ENCODE results near the gene RTKN. TPM values are rescaled to one million over a fixed set of nuclear protein-coding genes. Genes with fewer than 3 reads are reported as not detected.
A peak's percentile ranks its signal among the peaks of the same experiment; 100 is the strongest.

RTKN gene
- total RNA-seq, 1 donor, result 14.1 TPM

DNA sequence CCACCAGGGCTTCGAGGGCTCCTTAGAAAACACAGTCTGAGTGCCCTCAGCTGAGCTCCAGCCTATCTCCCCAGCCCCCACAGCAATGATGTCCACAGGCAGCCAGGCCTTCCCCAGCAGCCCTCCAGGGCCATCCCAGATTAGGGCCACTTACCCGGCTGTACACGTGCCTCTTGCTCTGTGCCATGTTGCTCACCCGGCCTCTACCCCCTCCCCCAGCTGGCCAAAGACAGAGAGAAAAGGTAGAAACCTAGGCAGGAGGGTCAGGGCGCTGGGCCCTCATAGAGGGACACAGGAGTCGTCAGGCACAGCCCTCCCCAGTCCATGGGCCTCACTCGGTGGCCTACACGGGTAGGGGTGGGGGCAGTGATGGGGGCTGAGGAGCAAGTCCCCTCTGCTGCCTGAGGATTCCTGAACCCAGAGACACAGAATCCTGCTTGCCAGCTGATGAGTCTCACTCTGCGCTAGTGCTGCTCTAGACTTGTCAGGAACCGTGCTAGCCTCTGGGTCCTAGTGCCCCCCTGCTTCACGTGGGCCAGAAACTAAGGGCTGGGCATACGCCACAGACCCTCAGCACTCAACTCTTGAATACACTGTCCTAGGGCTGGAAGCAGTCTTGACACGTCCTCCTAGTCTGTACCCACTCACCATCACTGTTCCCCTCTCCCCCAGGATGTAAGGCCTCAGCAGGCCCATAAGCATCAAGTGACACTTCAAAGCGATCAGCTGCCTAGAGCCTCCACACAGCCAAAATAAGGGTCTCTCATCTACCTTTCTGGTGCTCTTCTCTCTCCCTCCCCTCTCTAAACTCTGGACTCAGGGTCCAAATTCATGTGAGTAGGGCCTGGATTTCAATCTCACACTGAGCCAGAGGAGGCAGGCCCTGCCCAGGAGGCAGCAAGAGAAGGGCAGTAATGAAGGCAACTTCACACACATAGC lies 61.6 kb downstream of the RTKN start, which contains the start of gene DCTN1:
Gene DCTN1, minus strand, starts transcription at position 461 of the 939 bp plus-strand sequence. Its CDS starts 274 bp downstream, at position 187.
- Histone ChIP-seq H3K4me2 (ENCODE audit: insufficient read depth, low read length) (peak within 1 kb of the TSS; percentile 83), H2AFZ (ENCODE audit: low read length) (peak within 1 kb of the TSS; percentile 11), H3K27me3 (ENCODE audit: insufficient read depth, low read length) (no peaks in the 10 kb centered on the region), H3K27ac (ENCODE audit: low read depth, low read length) (peak within 1 kb of the TSS; percentile 70), H3K36me3 (ENCODE audit: insufficient read depth, low read length) (peaks cover 28% of the 10 kb centered on the region), H3K4me3 (ENCODE audit: insufficient read depth, low read length) (peak within 1 kb of the TSS; percentile 71), H3K79me2 (ENCODE audit: insufficient read depth, low read length) (peaks cover 84% of the 10 kb centered on the region), H3K4me1 (ENCODE audit: insufficient read depth, low read length) (peaks cover 31% of the 10 kb centered on the region), H3K9me3 (ENCODE audit: low read depth, low read length) (no peaks in the 10 kb centered on the region), H4K20me1 (ENCODE audit: insufficient read depth, low read length) (peaks cover 23% of the 10 kb centered on the region)
- peak; percentile 97 for DNase-seq (ENCODE audit: insufficient read length, low spot score, missing footprints)
- TF ChIP-seq, protein P1, sequence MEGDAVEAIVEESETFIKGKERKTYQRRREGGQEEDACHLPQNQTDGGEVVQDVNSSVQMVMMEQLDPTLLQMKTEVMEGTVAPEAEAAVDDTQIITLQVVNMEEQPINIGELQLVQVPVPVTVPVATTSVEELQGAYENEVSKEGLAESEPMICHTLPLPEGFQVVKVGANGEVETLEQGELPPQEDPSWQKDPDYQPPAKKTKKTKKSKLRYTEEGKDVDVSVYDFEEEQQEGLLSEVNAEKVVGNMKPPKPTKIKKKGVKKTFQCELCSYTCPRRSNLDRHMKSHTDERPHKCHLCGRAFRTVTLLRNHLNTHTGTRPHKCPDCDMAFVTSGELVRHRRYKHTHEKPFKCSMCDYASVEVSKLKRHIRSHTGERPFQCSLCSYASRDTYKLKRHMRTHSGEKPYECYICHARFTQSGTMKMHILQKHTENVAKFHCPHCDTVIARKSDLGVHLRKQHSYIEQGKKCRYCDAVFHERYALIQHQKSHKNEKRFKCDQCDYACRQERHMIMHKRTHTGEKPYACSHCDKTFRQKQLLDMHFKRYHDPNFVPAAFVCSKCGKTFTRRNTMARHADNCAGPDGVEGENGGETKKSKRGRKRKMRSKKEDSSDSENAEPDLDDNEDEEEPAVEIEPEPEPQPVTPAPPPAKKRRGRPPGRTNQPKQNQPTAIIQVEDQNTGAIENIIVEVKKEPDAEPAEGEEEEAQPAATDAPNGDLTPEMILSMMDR (IDR thresholded peaks at IDR 0.05; ENCODE audit: extremely low read depth, low read depth, low read length), result no peak

DNA sequence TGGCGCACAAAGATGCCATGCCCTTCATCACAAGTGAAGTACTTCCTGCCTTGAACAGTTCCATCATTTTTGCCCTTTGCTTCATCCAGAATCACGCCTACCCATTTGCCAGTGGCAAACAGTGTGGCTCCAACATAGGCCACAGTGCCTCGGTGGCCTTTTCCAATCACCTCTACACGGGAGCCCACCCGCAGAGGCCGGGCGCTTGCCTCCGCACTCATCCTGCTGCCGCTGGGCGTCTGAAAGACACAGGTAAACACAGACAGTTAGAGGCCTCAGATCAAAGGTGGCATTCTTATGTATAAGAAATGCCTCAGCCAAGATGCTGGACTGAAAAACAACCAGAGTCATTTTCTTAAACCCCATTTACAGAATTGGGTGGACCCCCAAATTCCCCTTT lies 63.7 kb downstream of the RTKN start:
- DNase-seq (ENCODE audit: insufficient read length, low spot score, missing footprints), result peak; percentile 42
- no peaks in the 10 kb centered on the region for H3K27me3 ChIP-seq (ENCODE audit: insufficient read depth, low read length)
- no peak overlapping the region for H2AFZ ChIP-seq (ENCODE audit: low read length)
- H3K79me2 ChIP-seq (ENCODE audit: insufficient read depth, low read length), result peaks cover 91% of the 10 kb centered on the region
- no peak overlapping the region for H3K4me3 ChIP-seq (ENCODE audit: insufficient read depth, low read length)
- peaks cover 25% of the 10 kb centered on the region for H4K20me1 ChIP-seq (ENCODE audit: insufficient read depth, low read length)
- no peaks in the 10 kb centered on the region for H3K9me3 ChIP-seq (ENCODE audit: low read depth, low read length)
- TF ChIP-seq, protein P1 (IDR thresholded peaks at IDR 0.05; ENCODE audit: extremely low read depth, low read depth, low read length), result no peak
- peaks cover 28% of the 10 kb centered on the region for H3K36me3 ChIP-seq (ENCODE audit: insufficient read depth, low read length)
- no peak overlapping the region for H3K4me2 ChIP-seq (ENCODE audit: insufficient read depth, low read length)
- peaks cover 21% of the 10 kb centered on the region for H3K4me1 ChIP-seq (ENCODE audit: insufficient read depth, low read length)
- H3K27ac ChIP-seq (ENCODE audit: low read depth, low read length), result no peak overlapping the region

DNA sequence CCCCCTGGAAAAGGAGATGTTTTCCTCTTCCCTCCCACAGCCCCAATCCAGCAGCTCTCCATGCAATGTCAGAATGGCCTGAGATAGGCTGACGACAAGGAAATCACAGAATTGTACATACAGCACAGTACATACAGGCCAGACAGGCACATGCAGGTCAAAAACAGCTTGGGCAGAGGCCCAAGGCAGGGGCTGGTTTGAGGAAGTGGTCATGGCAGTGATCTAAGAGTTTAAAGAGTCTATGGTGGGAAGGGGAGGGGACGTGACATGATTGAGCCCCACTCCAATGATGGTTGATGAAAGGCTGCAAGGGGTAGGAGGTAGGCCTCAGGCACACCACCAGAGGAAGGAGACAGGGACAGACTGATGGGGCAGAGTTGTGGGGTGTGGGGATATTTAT lies 65.9 kb downstream of the RTKN start:
- Histone ChIP-seq H3K79me2 (ENCODE audit: insufficient read depth, low read length) (peaks cover 88% of the 10 kb centered on the region), H4K20me1 (ENCODE audit: insufficient read depth, low read length) (peaks cover 36% of the 10 kb centered on the region)

More for the DNA sequence above, 65.9 kb downstream of the RTKN start:
- peaks cover 24% of the 10 kb centered on the region for H3K4me1 ChIP-seq (ENCODE audit: insufficient read depth, low read length)
- H3K36me3 ChIP-seq (ENCODE audit: insufficient read depth, low read length), result peaks cover 41% of the 10 kb centered on the region
- no peaks in the 10 kb centered on the region for H3K9me3 ChIP-seq (ENCODE audit: low read depth, low read length)
- H3K27ac ChIP-seq (ENCODE audit: low read depth, low read length), result no peak overlapping the region
- H3K27me3 ChIP-seq (ENCODE audit: insufficient read depth, low read length), result no peaks in the 10 kb centered on the region
- TF ChIP-seq, protein P1 (IDR thresholded peaks at IDR 0.05; ENCODE audit: extremely low read depth, low read depth, low read length), result no peak
- no peak overlapping the region for H3K4me3 ChIP-seq (ENCODE audit: insufficient read depth, low read length)
- H3K4me2 ChIP-seq (ENCODE audit: insufficient read depth, low read length), result no peak overlapping the region
- peak; percentile 14 for DNase-seq (ENCODE audit: insufficient read length, low spot score, missing footprints)
- no peak overlapping the region for H2AFZ ChIP-seq (ENCODE audit: low read length)

Other genes with a start within 250 kb of the RTKN start
- gene MTHFD2, start 243.3 kb downstream of the RTKN start, total RNA-seq, result 261 and 268 TPM in 2 replicates
- gene SLC4A5, start 98.5 kb downstream of the RTKN start, total RNA-seq, result 0.36 and 2.7 TPM in 2 replicates
- gene DCTN1, start 61.6 kb downstream of the RTKN start, total RNA-seq, result 135 and 177 TPM in 2 replicates
- 0.72 and 1.5 TPM in 2 replicates for gene C2orf81, start 20.3 kb downstream of the RTKN start, total RNA-seq
- gene WDR54, start 20.2 kb downstream of the RTKN start, total RNA-seq, result 21.2 and 23.9 TPM in 2 replicates
- gene INO80B, start 13.2 kb upstream of the RTKN start, total RNA-seq, result 11.8 and 15.9 TPM in 2 replicates
- 35.5 and 35.7 TPM in 2 replicates for gene WBP1, start 16.5 kb upstream of the RTKN start, total RNA-seq
- gene MOGS, start 23.4 kb upstream of the RTKN start, total RNA-seq, result 33.3 and 35.9 TPM in 2 replicates
- 18.0 and 23.5 TPM in 2 replicates for gene MRPL53, start 30.7 kb upstream of the RTKN start, total RNA-seq
- gene CCDC142, start 41.1 kb upstream of the RTKN start, total RNA-seq, result 32.4 and 32.6 TPM in 2 replicates
- gene TTC31, start 41.1 kb upstream of the RTKN start, total RNA-seq, result 17.0 and 18.3 TPM in 2 replicates
- gene LBX2, start 57.7 kb upstream of the RTKN start, total RNA-seq, result 4.1 and 5.4 TPM in 2 replicates
- 22.4 and 26.5 TPM in 2 replicates for gene PCGF1, start 65.8 kb upstream of the RTKN start, total RNA-seq
- under 0.01 and 0.36 TPM in 2 replicates for gene TLX2, start 72.5 kb upstream of the RTKN start, total RNA-seq
- gene DQX1, start 84.3 kb upstream of the RTKN start, total RNA-seq, result not detected in 2 replicates
- 82.9 and 86.3 TPM in 2 replicates for gene AUP1, start 87.8 kb upstream of the RTKN start, total RNA-seq
- gene HTRA2, start 88.0 kb upstream of the RTKN start, total RNA-seq, result 51.8 and 53.6 TPM in 2 replicates
- gene LOXL3, start 112.0 kb upstream of the RTKN start, total RNA-seq, result 64.8 and 97.4 TPM in 2 replicates
- 89.8 and 93.1 TPM in 2 replicates for gene DOK1, start 112.8 kb upstream of the RTKN start, total RNA-seq
- gene M1AP, start 206.4 kb upstream of the RTKN start, total RNA-seq, result under 0.01 and 0.29 TPM in 2 replicates
- 7.2 and 7.7 TPM in 2 replicates for gene SEMA4F, start 212.3 kb upstream of the RTKN start, total RNA-seq